ENCODE results near the gene FAM180A.

DNA sequence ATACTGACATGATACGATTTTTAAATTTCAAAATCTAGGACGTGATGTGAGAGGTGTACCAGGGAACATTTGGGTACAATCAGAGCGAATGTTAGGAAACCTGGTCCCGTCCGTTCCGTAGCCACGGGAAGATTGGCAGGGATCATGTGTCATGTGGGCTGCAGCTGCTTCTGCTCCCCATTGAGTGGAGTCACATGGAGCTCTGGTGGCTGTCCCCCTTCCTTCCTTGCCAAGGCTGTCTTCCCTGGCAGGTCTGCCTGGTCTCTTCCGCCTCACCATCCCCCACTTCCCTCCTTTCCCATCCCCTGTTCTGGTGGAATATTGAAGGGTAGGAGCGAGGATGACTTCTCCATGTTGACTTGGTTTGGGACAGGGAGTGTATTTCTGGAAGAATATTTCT, 33.8 kb upstream of the FAM180A start:
- TF ChIP-seq, protein P1, sequence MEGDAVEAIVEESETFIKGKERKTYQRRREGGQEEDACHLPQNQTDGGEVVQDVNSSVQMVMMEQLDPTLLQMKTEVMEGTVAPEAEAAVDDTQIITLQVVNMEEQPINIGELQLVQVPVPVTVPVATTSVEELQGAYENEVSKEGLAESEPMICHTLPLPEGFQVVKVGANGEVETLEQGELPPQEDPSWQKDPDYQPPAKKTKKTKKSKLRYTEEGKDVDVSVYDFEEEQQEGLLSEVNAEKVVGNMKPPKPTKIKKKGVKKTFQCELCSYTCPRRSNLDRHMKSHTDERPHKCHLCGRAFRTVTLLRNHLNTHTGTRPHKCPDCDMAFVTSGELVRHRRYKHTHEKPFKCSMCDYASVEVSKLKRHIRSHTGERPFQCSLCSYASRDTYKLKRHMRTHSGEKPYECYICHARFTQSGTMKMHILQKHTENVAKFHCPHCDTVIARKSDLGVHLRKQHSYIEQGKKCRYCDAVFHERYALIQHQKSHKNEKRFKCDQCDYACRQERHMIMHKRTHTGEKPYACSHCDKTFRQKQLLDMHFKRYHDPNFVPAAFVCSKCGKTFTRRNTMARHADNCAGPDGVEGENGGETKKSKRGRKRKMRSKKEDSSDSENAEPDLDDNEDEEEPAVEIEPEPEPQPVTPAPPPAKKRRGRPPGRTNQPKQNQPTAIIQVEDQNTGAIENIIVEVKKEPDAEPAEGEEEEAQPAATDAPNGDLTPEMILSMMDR (IDR thresholded peaks at IDR 0.05): no peak
- TF ChIP-seq POLR2A (IDR thresholded peaks at IDR 0.05): no peak

All from testis (tissue), 2 donors.